Lower leg skin (tissue), 3 donors: Measurements from ENCODE around the gene LRP1B.

Experiments used
- CTCF ChIP-seq, 3 donors: fragments of 450-650 bp; IDR thresholded peaks; one replicate each; pipeline ENCODE4 v1.5.1; 2016; ENCODE audit warnings: antibody characterized with exemption in 3 of 3, mild to moderate bottlenecking in 3 of 3, moderate library complexity in 2 of 3
- POLR2A ChIP-seq, 2 donors: fragments of 450-650 bp; IDR thresholded peaks; one replicate each; pipeline ENCODE4 v1.6.1; 2016 to 2017; ENCODE audit warnings: antibody characterized with exemption in 2 of 2, mild to moderate bottlenecking in 1 of 2, moderate library complexity in 1 of 2

- TF ChIP-seq CTCF (IDR thresholded peaks at IDR 0.05) (no peak), POLR2A (IDR thresholded peaks at IDR 0.05) (no peak)
Measured at GRCh38 chr2:141967980-141968379, 162.8 kb downstream of the LRP1B start.
